Measurements from ENCODE around the gene SPDYE2B.
"Not testable (repeated sequence)": the region's sequence is repeated elsewhere in the genome, so short reads cannot be mapped to it uniquely, and the experiment has no call there.

Gene SPDYE2B

DNA sequence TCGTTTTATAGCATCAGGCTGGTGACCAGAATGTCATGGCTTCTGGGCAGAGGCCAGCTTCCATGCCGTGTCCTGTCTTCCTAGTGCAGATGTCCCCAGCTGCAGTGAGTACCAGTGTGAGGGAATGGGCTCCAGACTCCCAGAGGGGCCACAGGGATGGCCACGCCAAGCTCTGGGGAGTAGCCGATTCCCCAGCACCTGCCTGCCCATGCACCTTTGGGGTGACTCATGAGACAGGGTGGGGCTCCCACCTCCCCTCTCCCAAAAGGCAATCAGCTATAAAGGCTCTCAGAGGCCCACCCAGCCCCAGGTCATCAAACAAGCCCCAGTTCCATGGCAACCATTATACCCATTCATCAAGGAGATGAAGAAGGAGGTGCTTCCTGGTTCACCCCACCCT, at the start of gene SPDYE2B:
Gene SPDYE2B, plus strand, starts transcription at position 396 of the 400 bp plus-strand sequence. CDS start 2,030 bp downstream, outside the sequence.
- DNase-seq, result not testable (repeated sequence)

DNA sequence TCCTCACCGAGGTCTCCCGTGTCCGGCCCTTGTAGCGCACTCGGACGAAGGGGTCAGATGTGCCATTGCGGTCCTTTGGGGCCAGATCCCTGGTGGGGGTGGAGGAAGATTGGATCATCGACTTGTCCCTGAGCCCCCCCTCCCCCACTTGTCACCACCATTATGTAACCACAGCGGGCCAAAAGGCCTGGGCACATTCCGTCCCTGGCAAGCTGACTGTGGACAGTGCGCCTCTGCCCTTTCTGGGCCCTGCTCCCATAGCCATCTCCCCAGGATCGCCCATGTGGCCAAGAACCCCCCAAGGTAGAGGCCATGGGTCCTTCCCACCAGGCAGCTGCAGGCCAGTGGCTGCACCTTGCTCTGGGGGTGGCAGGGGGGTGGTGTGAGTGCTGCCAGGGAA, 47.8 kb upstream of the SPDYE2B start:
- not testable (repeated sequence) for DNase-seq

- DNase-seq, result not testable (repeated sequence)
These were observed 45.5 kb upstream of the SPDYE2B start for GRCh38 chr7:102604431-102605145.

GRCh38 chr7:102606848-102607247, 43.3 kb upstream of the SPDYE2B start:
- not testable (repeated sequence) for DNase-seq

DNA sequence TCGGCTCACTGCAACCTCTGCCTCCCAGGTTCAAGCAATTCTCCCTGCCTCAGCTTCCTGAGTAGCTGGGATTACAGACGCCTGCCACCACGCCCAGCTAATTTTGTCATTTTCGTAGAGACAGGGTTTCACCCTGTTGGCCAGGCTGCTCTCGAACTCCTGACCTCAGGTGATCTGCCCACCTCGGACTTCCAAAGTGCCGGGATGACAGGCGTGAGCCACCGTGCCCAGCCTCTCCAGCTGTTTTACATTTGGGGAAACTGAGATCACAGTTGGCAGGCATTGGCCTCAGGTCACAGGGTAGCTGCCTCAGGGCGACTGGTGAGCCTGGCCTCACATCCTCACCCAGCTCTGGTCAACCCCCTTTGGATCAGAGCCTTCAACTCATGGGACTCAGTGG, 40.4 kb upstream of the SPDYE2B start:
- not testable (repeated sequence) for DNase-seq

- not testable (repeated sequence) for DNase-seq
These were observed 39.7 kb upstream of the SPDYE2B start for GRCh38 chr7:102610441-102610840.

DNA sequence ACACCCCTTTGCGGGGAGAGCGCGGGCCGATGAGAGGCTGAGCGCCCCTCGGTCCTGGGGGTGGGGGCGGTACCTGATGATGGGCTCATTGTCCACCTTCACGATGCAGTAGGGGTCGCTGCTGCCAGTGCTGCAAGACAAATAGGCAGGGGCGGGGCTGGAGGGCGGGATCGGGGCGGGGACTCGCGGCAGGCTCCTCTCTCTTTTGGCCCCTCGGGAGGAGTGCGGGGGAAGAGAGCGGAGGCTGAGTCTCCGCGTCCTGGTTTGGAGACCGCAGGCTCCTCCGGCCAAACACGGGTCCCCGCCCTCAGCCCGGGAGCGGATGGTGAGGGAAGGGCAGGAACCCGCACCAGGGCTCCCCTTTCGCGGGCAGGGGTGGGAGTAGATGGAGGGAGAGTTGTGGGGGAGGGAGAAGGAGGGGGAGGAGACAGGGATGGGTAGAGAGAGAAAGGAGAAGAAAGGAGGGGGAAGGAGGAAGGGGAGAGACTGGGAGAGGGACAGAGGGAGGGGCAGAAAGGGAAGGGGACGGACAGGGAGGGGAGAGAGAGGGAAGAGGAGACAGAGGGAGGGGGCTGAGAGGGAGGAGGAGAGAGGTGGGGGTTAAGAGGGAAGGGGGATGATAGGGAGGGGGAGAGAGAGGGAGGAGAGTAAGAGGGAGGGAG, 39.0 kb upstream of the SPDYE2B start:
- DNase-seq, result not testable (repeated sequence)

- not testable (repeated sequence) for DNase-seq
These were observed 38.3 kb upstream of the SPDYE2B start for GRCh38 chr7:102611675-102612325.

- DNase-seq, result not testable (repeated sequence)
These were observed 36.4 kb upstream of the SPDYE2B start for GRCh38 chr7:102613575-102614345.

DNA sequence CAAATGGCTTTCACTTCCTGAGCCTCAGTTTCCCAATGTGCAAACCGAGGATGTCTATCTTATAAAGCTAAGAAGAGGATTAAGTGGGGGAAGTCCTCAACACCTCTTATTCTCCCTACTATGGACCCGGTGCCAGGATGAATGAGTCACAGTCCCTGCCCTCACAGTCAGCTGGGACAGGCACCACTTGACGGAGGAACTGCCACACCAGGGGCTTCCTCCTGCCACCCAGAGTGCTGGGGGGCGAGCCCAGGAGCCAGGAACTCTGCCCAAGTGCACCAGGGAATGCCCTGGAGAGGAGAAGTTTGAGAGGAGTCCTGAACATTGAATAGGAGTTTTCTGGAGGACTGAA, 35.8 kb upstream of the SPDYE2B start:
- not testable (repeated sequence) for DNase-seq

- DNase-seq, result not testable (repeated sequence)
These were observed 35.2 kb upstream of the SPDYE2B start for GRCh38 chr7:102614873-102615272.

DNA sequence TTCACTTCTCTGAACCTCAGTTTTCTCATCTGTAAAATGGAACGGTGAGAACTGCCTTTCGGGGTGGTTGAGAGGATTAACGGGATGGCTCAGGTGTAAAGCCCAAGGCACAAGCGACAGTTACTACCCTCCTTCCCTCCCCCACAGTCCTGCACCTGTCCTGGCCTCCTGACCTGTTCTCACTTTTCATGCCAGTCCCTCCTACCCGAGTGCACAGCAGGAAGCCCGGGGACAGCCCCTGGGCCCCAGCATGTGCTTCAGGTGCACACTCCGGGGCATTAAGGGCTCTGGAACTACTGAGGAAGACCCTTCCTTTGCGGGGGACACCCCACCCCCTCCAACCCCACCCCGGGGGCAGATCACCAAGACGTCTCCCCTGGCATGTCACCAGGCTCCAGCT, 34.2 kb upstream of the SPDYE2B start:
- not testable (repeated sequence) for DNase-seq

DNA sequence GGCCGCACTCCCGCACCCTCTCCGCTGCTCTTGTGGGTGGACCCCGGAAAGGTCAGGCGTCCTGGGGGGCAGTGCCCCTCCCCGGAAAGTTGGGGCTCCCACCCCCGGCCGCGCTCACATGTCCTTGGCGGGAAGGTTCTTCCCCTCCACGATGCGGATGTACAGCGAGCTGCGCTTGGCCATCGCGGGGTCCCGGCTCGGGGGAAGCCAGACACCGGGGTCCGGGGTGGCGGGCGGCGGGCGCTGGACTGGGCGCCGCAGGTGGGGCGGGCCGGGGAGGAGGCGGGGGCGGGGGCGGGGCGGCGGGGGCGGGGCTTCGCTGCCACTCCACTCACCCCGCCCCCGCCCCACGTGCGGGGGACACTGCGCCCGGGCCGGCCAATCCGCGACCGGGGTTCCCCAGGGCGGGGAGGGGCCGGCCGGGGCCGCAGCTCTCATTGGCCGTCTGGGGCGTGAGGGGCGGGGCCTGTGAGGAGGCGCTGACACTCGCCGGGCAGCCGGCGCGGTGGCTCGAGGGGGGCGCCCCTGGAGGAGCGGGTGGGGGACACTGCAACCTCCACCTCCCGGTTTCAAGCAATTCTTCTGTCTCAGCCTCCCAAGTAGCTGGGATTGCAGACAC, 33.5 kb upstream of the SPDYE2B start, which contains the start of gene RASA4:
Gene RASA4, minus strand, starts transcription at position 250 of the 619 bp plus-strand sequence. Its CDS starts 67 bp downstream, at position 183.
- not testable (repeated sequence) for DNase-seq

DNA sequence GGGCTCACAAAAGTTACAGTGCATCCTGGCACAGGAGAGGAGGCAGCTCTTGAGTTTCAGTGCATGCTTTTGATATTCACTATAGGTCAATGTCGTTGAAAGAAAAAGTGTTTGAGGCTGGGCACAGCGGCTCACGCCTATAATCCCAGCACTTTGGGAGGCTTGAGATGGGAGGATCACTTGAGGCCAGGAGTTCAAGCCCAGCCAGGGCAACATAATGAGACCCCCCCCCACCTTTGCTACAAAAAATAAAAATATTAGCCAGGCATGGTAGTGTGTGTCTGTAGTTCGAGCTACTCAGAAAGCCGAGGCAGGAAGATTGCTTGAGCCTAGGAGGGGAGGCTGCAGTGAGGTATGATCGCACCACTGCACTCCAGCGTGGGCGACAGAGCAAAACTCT, 32.0 kb upstream of the SPDYE2B start:
- not testable (repeated sequence) for DNase-seq

DNA sequence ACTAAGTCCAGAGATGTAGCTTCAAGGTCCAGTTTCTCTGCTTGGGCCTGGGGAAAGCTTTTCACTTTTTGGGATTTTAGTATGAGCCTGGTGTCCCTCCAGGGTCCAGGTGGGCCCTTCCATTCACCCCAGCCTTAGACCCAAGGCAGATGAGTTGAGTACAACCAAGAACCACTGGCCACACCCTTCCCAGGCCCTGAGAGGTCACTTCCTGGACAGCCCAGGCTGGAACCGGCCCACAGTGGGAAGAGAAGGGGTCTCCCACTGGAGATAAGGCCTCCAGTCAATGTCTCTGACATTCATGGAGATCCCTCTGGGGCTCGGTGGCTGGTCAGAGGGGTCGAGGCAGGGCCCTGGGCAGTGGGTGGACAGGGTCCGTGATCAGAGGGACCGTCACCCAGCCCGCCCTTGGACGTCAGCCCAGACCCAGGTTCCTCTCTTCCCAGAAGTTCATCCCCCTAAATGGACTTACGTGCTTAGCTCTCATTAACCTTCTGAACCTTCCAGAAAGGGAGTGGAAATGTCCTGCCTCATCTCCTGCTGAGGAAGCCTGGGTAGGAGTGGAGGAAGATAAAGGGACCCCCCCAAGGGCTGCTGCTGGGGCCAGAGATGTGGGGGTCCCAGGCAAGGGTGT, 22.7 kb upstream of the SPDYE2B start:
- DNase-seq, result not testable (repeated sequence)

DNA sequence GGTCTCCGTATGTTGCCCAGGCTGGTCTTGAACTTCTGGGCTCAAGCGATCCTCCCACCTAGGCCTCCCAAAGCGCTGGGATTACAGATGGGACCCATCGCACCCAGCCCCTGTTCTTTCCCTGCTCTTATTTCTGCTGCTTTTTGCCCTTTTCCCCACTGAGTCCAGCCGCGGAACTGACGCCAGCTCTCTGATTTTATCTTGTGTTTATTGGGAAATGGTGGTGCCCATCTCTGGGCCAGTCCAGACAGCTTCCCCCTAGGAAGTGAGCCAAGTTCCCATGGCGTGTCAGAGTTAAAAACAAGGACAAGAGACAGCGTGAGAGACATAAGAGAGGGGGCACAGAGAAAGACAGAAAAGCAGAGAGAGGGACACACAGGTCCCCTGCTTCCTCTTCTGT, 19.5 kb upstream of the SPDYE2B start:
- DNase-seq, result not testable (repeated sequence)

DNA sequence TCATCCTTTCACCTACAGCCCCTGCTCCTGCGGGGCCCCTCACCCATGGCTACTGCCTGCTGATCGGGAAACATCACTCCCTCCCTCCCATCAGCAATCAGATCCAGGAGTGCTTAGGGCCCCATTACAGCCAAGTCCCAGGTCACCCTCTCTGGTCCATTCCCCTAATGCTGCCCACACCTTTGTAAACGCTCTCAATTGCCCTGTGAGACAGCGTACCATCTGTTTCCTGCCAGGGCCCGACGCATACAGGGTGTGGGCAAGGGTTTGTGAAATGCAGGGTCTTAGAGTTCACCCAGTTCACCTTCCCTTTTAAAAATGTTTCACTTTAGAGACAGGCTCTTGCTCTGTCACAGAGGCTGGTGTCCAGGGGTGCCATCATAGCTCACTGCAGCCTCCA, 15.8 kb upstream of the SPDYE2B start:
- not testable (repeated sequence) for DNase-seq

DNA sequence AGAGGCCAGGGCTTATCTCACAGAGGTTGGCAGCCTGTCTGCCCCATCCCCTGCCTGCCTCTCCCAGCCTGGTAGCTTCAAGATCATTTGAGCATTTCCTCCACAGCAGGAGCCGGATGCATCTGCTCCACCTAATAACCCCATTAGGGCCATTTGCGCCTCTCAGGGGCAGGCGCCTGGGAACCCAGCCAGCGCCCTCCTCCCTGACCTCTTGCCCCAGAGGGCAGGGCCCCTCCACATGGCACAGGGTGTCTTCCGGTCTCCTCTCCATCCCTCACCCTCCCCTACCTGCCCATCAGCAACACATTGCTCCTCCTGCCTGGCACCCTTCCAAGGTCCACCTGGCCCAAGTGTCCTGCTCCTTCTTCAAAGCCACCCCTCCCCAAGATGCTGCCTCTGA, 14.8 kb upstream of the SPDYE2B start:
- DNase-seq, result not testable (repeated sequence)

- DNase-seq, result not testable (repeated sequence)
These were observed 13.2 kb upstream of the SPDYE2B start for GRCh38 chr7:102636956-102637355.

GRCh38 chr7:102638848-102639247, 11.3 kb upstream of the SPDYE2B start:
- not testable (repeated sequence) for DNase-seq

- DNase-seq, result not testable (repeated sequence)
These were observed 7.4 kb upstream of the SPDYE2B start, which contains the start of gene UPK3BL1 for GRCh38 chr7:102642691-102643090. Gene UPK3BL1 (minus strand): TSS chr7:102642791. CDS start chr7:102642741, 50 bp downstream.

GRCh38 chr7:102643404-102643803, 6.7 kb upstream of the SPDYE2B start:
- not testable (repeated sequence) for DNase-seq
